Neutrophil (primary cell): ENCODE results near the gene CCDC192.

Experiments
- H3K27ac ChIP-seq: fragments of 200-600 bp; sonication (generic); 2 replicates; pipeline ENCODE4 v1.5.1; 2016; ENCODE audit warnings: mild to moderate bottlenecking, moderate library complexity
- H3K27me3 ChIP-seq: fragments of 200-600 bp; sonication (generic); 2 replicates; pipeline ENCODE4 v1.6.0; 2016; ENCODE audit warnings: mild to moderate bottlenecking
- H3K36me3 ChIP-seq: fragments of 200-600 bp; sonication (generic); 2 replicates; pipeline ENCODE4 v1.5.1; 2017
- H3K4me1 ChIP-seq, 2 experiments: fragments of 200-600 bp in 1 of 2; sonication (generic) in 1 of 2; 1 replicate in 1 of 2; 2 replicates in 1 of 2; pipeline versions ENCODE4 v1.5.1 to v1.6.1; 2013 to 2016; ENCODE audit warnings: low read depth in 1 of 2, low read length in 1 of 2, mild to moderate bottlenecking in 1 of 2, moderate library complexity in 1 of 2; ENCODE audit not compliant: control insufficient read depth in 1 of 2, insufficient read depth in 1 of 2
- H3K4me3 ChIP-seq, 2 experiments: fragments of 200-600 bp in 1 of 2; sonication (generic) in 1 of 2; 1 replicate in 1 of 2; 2 replicates in 1 of 2; pipeline ENCODE4 v1.5.1; 2013 to 2016; ENCODE audit warnings: low read depth in 1 of 2, low read length in 1 of 2, mild to moderate bottlenecking in 1 of 2, moderate library complexity in 1 of 2
- H3K9me3 ChIP-seq: fragments of 200-600 bp; sonication (generic); 2 replicates; pipeline ENCODE4 v1.5.1; 2016
- CTCF ChIP-seq: fragments of 200-600 bp; sonication (generic); IDR thresholded peaks from 2 replicates; pipeline ENCODE4 v1.5.1; 2016; ENCODE audit warnings: antibody characterized with exemption

The CCDC192 gene

DNA sequence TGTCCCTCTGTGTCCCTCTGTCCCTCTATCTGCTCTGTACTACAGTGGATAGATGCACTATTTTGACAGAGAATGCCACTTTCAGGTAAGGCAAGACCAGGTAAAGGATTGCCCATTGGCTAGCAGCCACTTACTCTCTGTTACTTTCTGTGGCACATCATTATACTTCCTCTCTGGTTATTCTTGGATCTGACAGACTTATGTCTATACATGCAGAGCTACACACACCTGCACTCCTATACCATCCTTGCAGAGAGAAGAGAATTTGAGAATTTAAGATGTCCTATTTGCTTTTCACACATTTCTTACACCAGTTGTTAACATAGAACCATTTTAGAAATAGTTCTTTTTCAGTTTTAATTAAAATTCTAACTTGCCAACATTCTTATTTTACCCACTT is 216.6 kb downstream of the CCDC192 start:
- H3K4me3 ChIP-seq, result no peak overlapping the region
- no peaks in the 10 kb centered on the region for H3K27me3 ChIP-seq
- H3K27ac ChIP-seq, result no peak overlapping the region
- no peak for TF ChIP-seq CTCF
- H3K4me1 ChIP-seq, result no peaks in the 10 kb centered on the region
- no peaks in the 10 kb centered on the region for H3K36me3 ChIP-seq
- H3K9me3 ChIP-seq, result no peaks in the 10 kb centered on the region

GRCh38 chr5:127920936-127921335 is 217.7 kb downstream of the CCDC192 start:
- Histone ChIP-seq H3K27ac (no peak overlapping the region), H3K27me3 (no peaks in the 10 kb centered on the region), H3K4me1 (no peaks in the 10 kb centered on the region), H3K36me3 (no peaks in the 10 kb centered on the region), H3K9me3 (no peaks in the 10 kb centered on the region), H3K4me3 (no peak overlapping the region)
- TF ChIP-seq CTCF, result no peak

DNA sequence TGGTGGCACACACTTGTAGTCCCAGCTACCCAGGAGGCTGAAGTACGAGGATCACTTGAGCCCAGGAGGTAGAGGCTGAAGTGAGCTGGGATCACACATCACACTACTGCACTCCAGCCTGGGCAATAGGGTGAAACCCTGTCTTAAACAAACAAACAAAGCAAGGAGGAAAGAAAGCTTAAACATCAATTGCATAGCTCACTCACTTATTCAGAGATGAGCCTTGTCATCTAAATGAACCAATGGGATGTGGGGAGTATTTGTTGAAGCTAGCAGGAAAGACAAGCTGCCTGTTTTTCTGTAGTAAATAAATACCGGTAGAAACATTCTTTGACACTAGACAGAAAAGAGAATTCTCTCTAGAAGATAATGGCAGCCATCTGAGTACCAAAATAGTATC is 219.4 kb downstream of the CCDC192 start:
- Histone ChIP-seq H3K9me3 (no peaks in the 10 kb centered on the region), H3K27ac (no peak overlapping the region), H3K4me3 (no peak overlapping the region), H3K27me3 (no peaks in the 10 kb centered on the region), H3K4me1 (no peaks in the 10 kb centered on the region), H3K36me3 (no peaks in the 10 kb centered on the region)
- no peak for TF ChIP-seq CTCF

DNA sequence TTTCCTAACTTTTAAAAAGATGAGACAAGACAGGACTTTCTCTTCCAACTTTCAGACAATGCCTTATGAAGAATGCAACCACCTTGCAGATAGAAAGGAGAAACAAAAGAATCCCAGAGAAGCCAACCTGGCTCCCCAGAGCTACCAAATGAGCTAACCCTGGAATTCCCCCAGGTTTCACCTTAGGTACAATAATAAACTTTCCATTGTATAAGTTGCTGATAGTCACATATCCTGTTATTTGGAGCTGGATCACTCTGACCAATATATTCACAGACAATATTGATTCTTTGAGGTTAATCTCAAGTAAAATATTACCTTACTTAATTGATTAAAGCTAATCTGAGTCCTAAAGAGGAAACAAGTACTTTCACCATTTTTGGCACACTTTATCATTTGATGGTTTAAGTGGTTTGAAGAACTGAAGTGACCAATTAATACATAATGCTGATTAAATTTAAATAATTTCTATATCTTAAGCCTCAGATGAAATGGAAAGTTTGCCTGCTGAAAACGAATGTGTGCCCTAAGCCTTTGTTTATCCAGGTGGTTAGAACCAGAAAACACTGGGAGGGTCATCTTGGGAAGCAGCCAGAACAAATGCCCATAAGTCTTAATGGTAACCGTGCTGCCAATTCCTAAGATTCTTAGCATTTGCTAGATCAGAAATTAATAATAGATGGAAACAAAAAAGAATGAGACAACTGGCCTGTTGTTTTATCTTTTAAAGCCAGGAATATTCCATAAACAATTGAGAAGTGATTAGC is 220.8 kb downstream of the CCDC192 start:
- H3K4me3 ChIP-seq, result no peak overlapping the region
- TF ChIP-seq CTCF, result no peak
- no peaks in the 10 kb centered on the region for H3K9me3 ChIP-seq
- no peak overlapping the region for H3K27ac ChIP-seq
- no peaks in the 10 kb centered on the region for H3K36me3 ChIP-seq
- H3K27me3 ChIP-seq, result no peaks in the 10 kb centered on the region
- no peaks in the 10 kb centered on the region for H3K4me1 ChIP-seq

- Histone ChIP-seq H3K27ac (no peak overlapping the region), H3K4me1 (no peaks in the 10 kb centered on the region), H3K4me3 (no peak overlapping the region), H3K9me3 (no peaks in the 10 kb centered on the region), H3K27me3 (no peaks in the 10 kb centered on the region), H3K36me3 (no peaks in the 10 kb centered on the region)
- no peak for TF ChIP-seq CTCF
Measured at GRCh38 chr5:127924606-127925005, 221.4 kb downstream of the CCDC192 start.
